Loucy (cell line): Measurements from ENCODE around the gene AP1AR.

Experiments used
- H2AFZ ChIP-seq: fragments of 200-600 bp; sonication (generic); 2 replicates; pipeline ENCODE4 v1.6.0; 2016; ENCODE audit warnings: antibody characterized with exemption, mild to moderate bottlenecking, low read length, moderate library complexity
- H3F3A ChIP-seq: fragments of 200-600 bp; 2 replicates; pipeline ENCODE4 v1.6.0; 2016; ENCODE audit warnings: antibody characterized with exemption, low read depth, mild to moderate bottlenecking
- H3K27me3 ChIP-seq: fragments of 200-600 bp; sonication (generic); 2 replicates; pipeline ENCODE4 v1.6.1; 2014; ENCODE audit warnings: low read length, mild to moderate bottlenecking; ENCODE audit not compliant: insufficient read depth, poor library complexity, severe bottlenecking
- H3K36me3 ChIP-seq: fragments of 200-600 bp; sonication (generic); 2 replicates; pipeline ENCODE4 v1.6.1; 2016; ENCODE audit warnings: low read length; ENCODE audit not compliant: insufficient read depth
- H3K4me1 ChIP-seq: fragments of 200-600 bp; sonication (generic); 2 replicates; pipeline ENCODE4 v1.5.1; 2014; ENCODE audit warnings: low read length, mild to moderate bottlenecking; ENCODE audit not compliant: insufficient read depth, poor library complexity, severe bottlenecking
- H3K4me2 ChIP-seq: fragments of 200-600 bp; sonication (generic); 2 replicates; pipeline ENCODE4 v1.6.0; 2014; ENCODE audit warnings: antibody characterized with exemption, low read length, low read depth, mild to moderate bottlenecking; ENCODE audit not compliant: poor library complexity, severe bottlenecking
- H3K4me3 ChIP-seq: fragments of 200-600 bp; sonication (generic); 2 replicates; pipeline ENCODE4 v1.5.1; 2014; ENCODE audit warnings: low read length, mild to moderate bottlenecking, mixed read lengths; ENCODE audit not compliant: poor library complexity, severe bottlenecking
- H3K79me2 ChIP-seq: fragments of 200-600 bp; sonication (generic); 2 replicates; pipeline ENCODE4 v1.6.1; 2014; ENCODE audit warnings: low read length; ENCODE audit not compliant: insufficient read depth
- H3K9ac ChIP-seq: fragments of 200-600 bp; sonication (generic); 2 replicates; pipeline ENCODE4 v1.6.0; 2014; ENCODE audit warnings: mild to moderate bottlenecking, low read depth, low read length, moderate library complexity; ENCODE audit not compliant: poor library complexity, severe bottlenecking
- H3K9me2 ChIP-seq: fragments of 200-600 bp; sonication (generic); replicated peaks from 2 replicates; pipeline ENCODE4 v1.6.1; 2016; ENCODE audit warnings: low read depth, low read length, mixed read lengths
- H3K9me3 ChIP-seq: fragments of 200-600 bp; sonication (generic); 2 replicates; pipeline ENCODE4 v1.6.1; 2014; ENCODE audit warnings: mild to moderate bottlenecking, antibody characterized with exemption, low read length, low read depth; ENCODE audit not compliant: insufficient read depth
- H4K20me1 ChIP-seq: fragments of 200-600 bp; sonication (generic); 2 replicates; pipeline ENCODE4 v1.6.0; 2014; ENCODE audit warnings: antibody characterized with exemption, low read length, mild to moderate bottlenecking; ENCODE audit not compliant: insufficient read depth, poor library complexity, severe bottlenecking
- CTCF ChIP-seq: fragments of 200-600 bp; sonication (generic); conservative IDR thresholded peaks from 2 replicates; pipeline ENCODE4 v1.5.1; 2014; ENCODE audit warnings: mild to moderate bottlenecking, antibody characterized with exemption, low read length
- EZH2phosphoT487 ChIP-seq: fragments of 200-600 bp; IDR thresholded peaks from 2 replicates; pipeline ENCODE4 v1.6.1; 2018; ENCODE audit warnings: antibody characterized with exemption, mild to moderate bottlenecking, moderate library complexity, borderline replicate concordance

AP1AR gene

GRCh38 chr4:112222219-112222955 lies 9.2 kb upstream of the AP1AR start:
- TF ChIP-seq EZH2phosphoT487 = no peak
- TF ChIP-seq CTCF = no peak
- no peaks in the 10 kb centered on the region for H3K79me2 ChIP-seq
- no peaks in the 10 kb centered on the region for H3K4me1 ChIP-seq
- H3K4me2 ChIP-seq = no peak overlapping the region
- H3K36me3 ChIP-seq = no peaks in the 10 kb centered on the region
- no peaks in the 10 kb centered on the region for H3K27me3 ChIP-seq
- no peak overlapping the region for H3K9ac ChIP-seq
- no peak overlapping the region for H3K4me3 ChIP-seq
- H2AFZ ChIP-seq = no peak overlapping the region
- no peaks in the 10 kb centered on the region for H3F3A ChIP-seq
- H3K9me3 ChIP-seq = no peaks in the 10 kb centered on the region
- H4K20me1 ChIP-seq = no peaks in the 10 kb centered on the region
- no peaks in the 10 kb centered on the region for H3K9me2 ChIP-seq

GRCh38 chr4:112225157-112225556 lies 6.4 kb upstream of the AP1AR start:
- Histone ChIP-seq H3K36me3 (no peaks in the 10 kb centered on the region), H2AFZ (no peak overlapping the region), H3K27me3 (no peaks in the 10 kb centered on the region), H3K4me1 (peaks cover 2% of the 10 kb centered on the region), H3K9me2 (no peaks in the 10 kb centered on the region), H3K4me3 (no peak overlapping the region), H3K4me2 (no peak overlapping the region), H3F3A (no peaks in the 10 kb centered on the region), H3K79me2 (no peaks in the 10 kb centered on the region), H4K20me1 (no peaks in the 10 kb centered on the region), H3K9ac (no peak overlapping the region), H3K9me3 (no peaks in the 10 kb centered on the region)
- TF ChIP-seq CTCF (no peak), EZH2phosphoT487 (no peak)

- no peaks in the 10 kb centered on the region for H3K27me3 ChIP-seq
- H3K9ac ChIP-seq = peak overlapping the region; percentile 79
- no peak for TF ChIP-seq EZH2phosphoT487
- no peak for TF ChIP-seq CTCF
- peaks cover 29% of the 10 kb centered on the region for H4K20me1 ChIP-seq
- peaks cover 3% of the 10 kb centered on the region; the same call in 1 of the 2 replicates for H3F3A ChIP-seq
- no peaks in the 10 kb centered on the region for H3K9me3 ChIP-seq
- H3K4me1 ChIP-seq = peaks cover 18% of the 10 kb centered on the region
- H3K36me3 ChIP-seq = no peaks in the 10 kb centered on the region
- peak overlapping the region; percentile 87 for H3K4me3 ChIP-seq
- H2AFZ ChIP-seq = peak overlapping the region; percentile 90
- H3K79me2 ChIP-seq = peaks cover 28% of the 10 kb centered on the region
- H3K9me2 ChIP-seq = no peaks in the 10 kb centered on the region
- peak overlapping the region; percentile 90 for H3K4me2 ChIP-seq
Measured at GRCh38 chr4:112230879-112231778, 458 bp upstream of the AP1AR start.
